H9 (cell line): ENCODE results near the gene JAKMIP3. TPM values are rescaled to one million over a fixed set of nuclear protein-coding genes. Genes with fewer than 3 reads are reported as not detected.

Experiments used
- DNase-seq: peaks from one replicate; pipeline ENCODE4 v3.0.0-alpha.2; 2017
- H2AFZ ChIP-seq: one replicate; pipeline ENCODE4 v1.6.1; 2013; ENCODE audit warnings: mild to moderate bottlenecking, low read length, control low read depth, moderate library complexity
- H2AK5ac ChIP-seq: 2 replicates; pipeline ENCODE4 v1.6.1; 2013; ENCODE audit warnings: low read length, control low read depth, mixed read lengths; ENCODE audit not compliant: insufficient read length
- H2BK120ac ChIP-seq: one replicate; pipeline ENCODE4 v1.6.1; 2013; ENCODE audit warnings: low read depth, mild to moderate bottlenecking, low read length, control low read depth, inconsistent platforms; ENCODE audit not compliant: poor library complexity, severe bottlenecking
- H2BK12ac ChIP-seq: 2 replicates; pipeline ENCODE4 v1.6.1; 2013; ENCODE audit warnings: low read length, control low read depth, mixed read lengths, low read depth; ENCODE audit not compliant: insufficient read length
- H2BK15ac ChIP-seq: 2 replicates; pipeline ENCODE4 v1.6.1; 2013; ENCODE audit warnings: low read depth, low read length, control low read depth
- H2BK20ac ChIP-seq: one replicate; pipeline ENCODE4 v1.6.1; 2013; ENCODE audit warnings: low read depth, mild to moderate bottlenecking, low read length, control low read depth, inconsistent platforms; ENCODE audit not compliant: poor library complexity, severe bottlenecking
- H2BK5ac ChIP-seq: 2 replicates; pipeline ENCODE4 v1.6.1; 2013; ENCODE audit warnings: low read length, control low read depth, mixed read lengths; ENCODE audit not compliant: insufficient read length
- H3K14ac ChIP-seq: 2 replicates; pipeline ENCODE4 v1.6.1; 2013; ENCODE audit warnings: low read length, control low read depth; ENCODE audit not compliant: insufficient read depth
- H3K18ac ChIP-seq: 2 replicates; pipeline ENCODE4 v1.6.1; 2013; ENCODE audit warnings: low read depth, mild to moderate bottlenecking, mixed read lengths, low read length, control low read depth; ENCODE audit not compliant: insufficient read length
- H3K23ac ChIP-seq: 2 replicates; pipeline ENCODE4 v1.6.1; 2013; ENCODE audit warnings: low read length, control low read depth, mixed read lengths, low read depth; ENCODE audit not compliant: insufficient read length
- H3K23me2 ChIP-seq: 2 replicates; pipeline ENCODE4 v1.6.1; 2013; ENCODE audit warnings: low read depth, mild to moderate bottlenecking, mixed read lengths, low read length, control low read depth; ENCODE audit not compliant: insufficient read length, poor library complexity, severe bottlenecking
- H3K27ac ChIP-seq: 2 replicates; pipeline ENCODE4 v1.5.1; 2013; ENCODE audit warnings: low read length, control low read depth, mixed read lengths, low read depth; ENCODE audit not compliant: insufficient read length
- H3K27me3 ChIP-seq: 2 replicates; pipeline ENCODE4 v1.6.1; 2013; ENCODE audit warnings: low read length, control low read depth, inconsistent platforms; ENCODE audit not compliant: insufficient read depth
- H3K4ac ChIP-seq: 2 replicates; pipeline ENCODE4 v1.6.1; 2013; ENCODE audit warnings: low read depth, mild to moderate bottlenecking, control low read depth, inconsistent platforms, low read length, moderate library complexity
- H3K4me1 ChIP-seq: 2 replicates; pipeline ENCODE4 v1.6.1; 2013; ENCODE audit warnings: low read length, control low read depth, inconsistent platforms; ENCODE audit not compliant: insufficient read depth
- H3K4me2 ChIP-seq: 2 replicates; pipeline ENCODE4 v1.6.1; 2013; ENCODE audit warnings: low read length, control low read depth, mixed read lengths; ENCODE audit not compliant: insufficient read length, insufficient read depth
- H3K56ac ChIP-seq: 2 replicates; pipeline ENCODE4 v1.6.1; 2013; ENCODE audit warnings: low read depth, mild to moderate bottlenecking, mixed read lengths, low read length, control low read depth; ENCODE audit not compliant: insufficient read length
- H3K79me1 ChIP-seq: 2 replicates; pipeline ENCODE4 v1.6.1; 2013; ENCODE audit warnings: low read depth, mild to moderate bottlenecking, moderate library complexity, low read length, control low read depth, inconsistent platforms; ENCODE audit not compliant: insufficient read depth, poor library complexity, severe bottlenecking
- H3K79me2 ChIP-seq: 2 replicates; pipeline ENCODE4 v1.6.1; 2013; ENCODE audit warnings: low read length, control low read depth, inconsistent platforms; ENCODE audit not compliant: insufficient read depth
- H3K9ac ChIP-seq: 2 replicates; pipeline ENCODE4 v1.6.1; 2013; ENCODE audit warnings: low read length, control low read depth, mixed read lengths; ENCODE audit not compliant: insufficient read length; ENCODE audit errors: extremely low read depth
- H3K9me3 ChIP-seq: one replicate; pipeline ENCODE4 v1.6.1; 2013; ENCODE audit warnings: low read depth, low read length, inconsistent platforms; ENCODE audit not compliant: control insufficient read depth
- H3T11ph ChIP-seq: one replicate; pipeline ENCODE4 v1.6.1; 2013; ENCODE audit warnings: mild to moderate bottlenecking, low read length, control low read depth, inconsistent platforms
- H4K20me1 ChIP-seq: one replicate; pipeline ENCODE4 v1.6.1; 2013; ENCODE audit not compliant: control insufficient read depth, insufficient read length, insufficient read depth
- H4K5ac ChIP-seq: 2 replicates; pipeline ENCODE4 v1.6.1; 2013; ENCODE audit warnings: low read depth, mild to moderate bottlenecking, mixed read lengths, low read length, control low read depth; ENCODE audit not compliant: insufficient read length
- H4K8ac ChIP-seq: replicated peaks from 2 replicates; pipeline ENCODE4 v1.6.1; 2013; ENCODE audit warnings: low read length, control low read depth, mixed read lengths, low read depth; ENCODE audit not compliant: insufficient read length
- H4K91ac ChIP-seq: 2 replicates; pipeline ENCODE4 v1.6.1; 2013; ENCODE audit warnings: low read depth, mild to moderate bottlenecking, moderate library complexity, mixed read lengths, low read length, control low read depth; ENCODE audit not compliant: insufficient read length
- H3K27ac Mint-ChIP-seq, 3 experiments: 2 replicates in 2 of 3; 3 replicates in 1 of 3; pipeline ENCODE4 v1.8.0; 2020 to 2021; ENCODE audit warnings: mixed read lengths in 3 of 3, mild to moderate bottlenecking in 1 of 3, moderate library complexity in 1 of 3
- H3K27me3 Mint-ChIP-seq: 2 replicates; pipeline ENCODE4 v1.8.0; 2021; ENCODE audit warnings: low read depth, mild to moderate bottlenecking, moderate library complexity, mixed read lengths
- H3K36me3 Mint-ChIP-seq, 3 experiments: 2 replicates in 2 of 3; 3 replicates in 1 of 3; pipeline ENCODE4 v1.8.0; 2020 to 2021; ENCODE audit warnings: low read depth in 3 of 3, mixed read lengths in 3 of 3; ENCODE audit not compliant: insufficient read depth in 1 of 3
- H3K4me1 Mint-ChIP-seq, 2 experiments: 2 replicates each; pipeline ENCODE4 v1.8.0; 2020; ENCODE audit warnings: mixed read lengths in 2 of 2
- H3K4me3 Mint-ChIP-seq, 2 experiments: 2 replicates in 1 of 2; 3 replicates in 1 of 2; pipeline ENCODE4 v1.8.0; 2020 to 2021; ENCODE audit warnings: mild to moderate bottlenecking in 2 of 2, mixed read lengths in 2 of 2, moderate library complexity in 1 of 2
- H3K9me3 Mint-ChIP-seq, 2 experiments: 2 replicates in 1 of 2; 3 replicates in 1 of 2; pipeline ENCODE4 v1.8.0; 2020; ENCODE audit warnings: mild to moderate bottlenecking in 2 of 2, mixed read lengths in 2 of 2, moderate library complexity in 1 of 2
- CTCF ChIP-seq: fragments of 200-600 bp; sonication (generic); conservative IDR thresholded peaks from 3 replicates; pipeline ENCODE4 v1.8.0; 2021; ENCODE audit warnings: antibody characterized with exemption, mild to moderate bottlenecking
- WGBS: extraction: QIAGEN DNeasy Blood & Tissue Kit; methylation state at CpG from one replicate; pipeline ENCODE4 v1.1.7; 2013; ENCODE audit warnings: missing lambda C conversion rate, low lambda C conversion rate, mixed read lengths; ENCODE audit not compliant: insufficient read length; ENCODE audit errors: extremely low coverage; 5-methylcytosine and 5-hydroxymethylcytosine counted together
- total RNA-seq: library from RNA; stranded (reverse); gene quantifications from 2 replicates; pipeline ENCODE4 v1.2.1, GENCODE V29; 2021

JAKMIP3 gene
- total RNA-seq, 1 experiment from 2014 or later: 0.50 TPM

GRCh38 chr10:132061465-132061864 is 4.3 kb upstream of the JAKMIP3 start:
- Histone ChIP-seq H3T11ph (no peak overlapping the region), H3K79me1 (no peaks in the 10 kb centered on the region), H4K91ac (no peak overlapping the region), H3K14ac (no peak overlapping the region), H4K8ac (no peak overlapping the region), H3K9ac (no peak overlapping the region), H3K56ac (no peak overlapping the region), H3K4me2 (no peak overlapping the region), H3K27ac (no peak overlapping the region), H2AFZ (no peak overlapping the region), H2BK20ac (no peak overlapping the region), H2BK5ac (no peak overlapping the region), H2BK12ac (no peak overlapping the region), H2AK5ac (no peak overlapping the region), H3K79me2 (no peaks in the 10 kb centered on the region), H2BK120ac (no peak overlapping the region), H3K18ac (no peak overlapping the region), H2BK15ac (no peak overlapping the region), H3K9me3 (no peaks in the 10 kb centered on the region), H3K4me1 (peaks cover 2% of the 10 kb centered on the region; the same call in 1 of the 2 replicates), H4K20me1 (no peaks in the 10 kb centered on the region), H3K4ac (no peak overlapping the region), H3K23ac (no peak overlapping the region), H3K23me2 (no peaks in the 10 kb centered on the region), H4K5ac (no peak overlapping the region), H3K27me3 (no peaks in the 10 kb centered on the region)
- Mint-ChIP-seq H3K9me3 (peaks cover 0 to 3% of the 10 kb centered on the region in 2 experiments; a peak in 2 of 5 replicates), H3K4me3 (no peak overlapping the region), H3K27ac (0 out of 7 replicates have a peak overlapping the region, but pooled peaks of 1 of the 3 experiments have one; percentile 33), H3K4me1 (peaks cover 25 to 26% of the 10 kb centered on the region in 2 experiments), H3K36me3 (peaks cover 0 to 5% (median 0%) of the 10 kb centered on the region in 3 experiments; a peak in 1 of 7 replicates), H3K27me3 (peaks cover 3% of the 10 kb centered on the region; the same call in 1 of the 2 replicates)
- DNase-seq: no peak
- no CpG with 5 or more reads among the region's 6 CpGs for WGBS
- no peak for TF ChIP-seq CTCF
